CD8-positive, alpha-beta memory T cell (primary cell): ENCODE measurements around the gene DIDO1. TPM values are rescaled to one million over a fixed set of nuclear protein-coding genes. Genes with fewer than 3 reads are reported as not detected.
"Not testable (repeated sequence)": the region's sequence is repeated elsewhere in the genome, so short reads cannot be mapped to it uniquely, and the experiment has no call there.

Source experiments
- CTCF ChIA-PET: fragments of 350-600 bp; sonication (Branson Sonifier 250); formaldehyde crosslinking; loops from one replicate; lab custom pipeline; 2021; ENCODE audit warnings: antibody characterized with exemption; lab: Charles Lee
- POLR2A ChIA-PET: fragments of 350-600 bp; sonication (Branson Sonifier 250); formaldehyde crosslinking; loops from one replicate; lab custom pipeline; 2021; ENCODE audit warnings: antibody characterized with exemption; lab: Charles Lee
- DNase-seq, 5 donors: peaks; one replicate each; pipeline versions ENCODE4 v3.0.0 to v3.0.0-alpha.2; 2020 to 2022; ENCODE audit warnings: mixed read lengths in 1 of 5
- H3K27ac ChIP-seq: one replicate; pipeline ENCODE4 v1.7.0; 2013; ENCODE audit warnings: low read depth, mild to moderate bottlenecking, low read length, moderate library complexity
- H3K27me3 ChIP-seq: 2 replicates; pipeline ENCODE4 v1.7.0; 2013; ENCODE audit warnings: low read length, mild to moderate bottlenecking; ENCODE audit not compliant: insufficient read depth, poor library complexity, severe bottlenecking
- H3K36me3 ChIP-seq: 2 replicates; pipeline ENCODE4 v1.7.0; 2013; ENCODE audit warnings: mild to moderate bottlenecking, low read length, moderate library complexity; ENCODE audit not compliant: insufficient read depth
- H3K4me1 ChIP-seq: 2 replicates; pipeline ENCODE4 v1.7.0; 2013; ENCODE audit warnings: mild to moderate bottlenecking, low read length, moderate library complexity; ENCODE audit not compliant: insufficient read depth
- H3K4me3 ChIP-seq: 2 replicates; pipeline ENCODE4 v1.7.0; 2013; ENCODE audit warnings: mild to moderate bottlenecking, low read length
- H3K9me3 ChIP-seq: 2 replicates; pipeline ENCODE4 v1.7.0; 2013; ENCODE audit warnings: mild to moderate bottlenecking, low read length
- H3K27ac Mint-ChIP-seq, 8 donors: one replicate each; pipeline ENCODE4 v1.8.0; 2020 to 2021; ENCODE audit warnings: mixed read lengths in 8 of 8, mild to moderate bottlenecking in 6 of 8, inconsistent platforms in 3 of 8, moderate library complexity in 3 of 8
- H3K27me3 Mint-ChIP-seq, 2 donors: one replicate each; pipeline ENCODE4 v1.8.0; 2020 to 2021; ENCODE audit warnings: mixed read lengths in 2 of 2, mild to moderate bottlenecking in 1 of 2, moderate library complexity in 1 of 2
- H3K36me3 Mint-ChIP-seq, 3 donors: one replicate each; pipeline ENCODE4 v1.8.0; 2020 to 2021; ENCODE audit warnings: mixed read lengths in 3 of 3, inconsistent platforms in 1 of 3, mild to moderate bottlenecking in 1 of 3
- H3K4me1 Mint-ChIP-seq, 3 donors: one replicate each; pipeline ENCODE4 v1.8.0; 2020 to 2021; ENCODE audit warnings: mixed read lengths in 3 of 3, inconsistent platforms in 1 of 3, mild to moderate bottlenecking in 1 of 3
- H3K4me3 Mint-ChIP-seq, 7 donors: one replicate each; pipeline ENCODE4 v1.8.0; 2020 to 2021; ENCODE audit warnings: mixed read lengths in 7 of 7, mild to moderate bottlenecking in 6 of 7, moderate library complexity in 4 of 7, inconsistent platforms in 2 of 7
- H3K9me3 Mint-ChIP-seq, 5 donors: one replicate each; pipeline ENCODE4 v1.8.0; 2020 to 2022; ENCODE audit warnings: mixed read lengths in 5 of 5, mild to moderate bottlenecking in 3 of 5, moderate library complexity in 2 of 5, inconsistent platforms in 1 of 5
- polyA plus RNA-seq: library from polyadenylated mRNA; unstranded; fragments of 300-500 nt; fragmentation: Illumina TruSeq; gene quantifications from one replicate; pipeline ENCODE4 v1.2.3, GENCODE V29; 2021
- total RNA-seq, 2 experiments: library from RNA; stranded (reverse); gene quantifications; one replicate each; pipeline ENCODE4 v1.2.3, GENCODE V29; 2021

The DIDO1 gene
- total and polyA plus RNA-seq, 3 experiments from 2014 or later = 39.0 to 57.3 (median 55.3) TPM

DNA sequence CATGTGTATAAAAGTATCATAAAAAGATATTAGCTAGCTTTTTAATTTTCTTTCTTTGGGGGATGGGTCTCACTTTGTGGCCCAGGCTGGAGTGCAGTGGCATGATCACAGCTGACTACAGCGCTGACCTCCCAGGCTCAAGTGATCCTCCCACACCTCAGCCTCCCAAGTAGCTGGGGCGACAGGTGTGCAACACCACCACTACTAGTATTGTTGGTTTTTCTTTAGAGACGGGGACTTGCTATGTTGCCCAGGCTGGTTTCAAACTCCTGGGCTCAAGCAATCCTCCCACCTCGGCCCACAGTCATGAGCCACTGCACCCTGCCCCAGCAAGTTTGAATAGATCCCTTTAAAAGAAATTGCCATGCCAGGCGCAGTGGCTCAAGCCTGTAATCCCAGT, 71.2 kb downstream of the DIDO1 start:
- Mint-ChIP-seq H3K36me3 (peaks cover 17 to 37% (median 17%) of the 10 kb centered on the region in 3 donors), H3K27me3 (peaks cover 0 to under 1% of the 10 kb centered on the region in 2 donors), H3K9me3 (no peaks in the 10 kb centered on the region), H3K4me3 (no peak overlapping the region), H3K27ac (peak overlapping the region in 1 of 8 donors; percentile 41), H3K4me1 (peaks cover 2 to 17% (median 11%) of the 10 kb centered on the region in 3 donors)
- H3K36me3 ChIP-seq = peaks cover 3% of the 10 kb centered on the region
- POLR2A ChIA-PET = no interaction called here
- no peaks in the 10 kb centered on the region for H3K9me3 ChIP-seq
- H3K4me1 ChIP-seq = peaks cover 2% of the 10 kb centered on the region
- no peaks in the 10 kb centered on the region for H3K27me3 ChIP-seq
- H3K27ac ChIP-seq = no peak overlapping the region
- CTCF ChIA-PET = interaction anchor here (1.2 kb wide), 1 partner anchor 44 kb away, joined by 3 read pairs; no protein-coding TSS in a partner anchor
- H3K4me3 ChIP-seq = no peak overlapping the region
- no peak for DNase-seq

GRCh38 chr20:62854121-62854520, 72.2 kb downstream of the DIDO1 start:
- Mint-ChIP-seq H3K36me3 (peaks cover 17 to 40% (median 17%) of the 10 kb centered on the region in 3 donors), H3K4me3 (no peak overlapping the region), H3K27ac (no peak overlapping the region), H3K9me3 (no peaks in the 10 kb centered on the region), H3K4me1 (peaks cover 0 to 8% (median 4%) of the 10 kb centered on the region in 3 donors), H3K27me3 (no peaks in the 10 kb centered on the region)
- CTCF ChIA-PET = interaction anchor here (1.2 kb wide), 1 partner anchor 45 kb away, joined by 3 read pairs; no protein-coding TSS in a partner anchor
- Histone ChIP-seq H3K9me3 (no peaks in the 10 kb centered on the region), H3K27me3 (no peaks in the 10 kb centered on the region), H3K4me1 (no peaks in the 10 kb centered on the region), H3K36me3 (peaks cover 3% of the 10 kb centered on the region), H3K4me3 (no peak overlapping the region), H3K27ac (no peak overlapping the region)
- no peak for DNase-seq
- POLR2A ChIA-PET = no interaction called here

DNA sequence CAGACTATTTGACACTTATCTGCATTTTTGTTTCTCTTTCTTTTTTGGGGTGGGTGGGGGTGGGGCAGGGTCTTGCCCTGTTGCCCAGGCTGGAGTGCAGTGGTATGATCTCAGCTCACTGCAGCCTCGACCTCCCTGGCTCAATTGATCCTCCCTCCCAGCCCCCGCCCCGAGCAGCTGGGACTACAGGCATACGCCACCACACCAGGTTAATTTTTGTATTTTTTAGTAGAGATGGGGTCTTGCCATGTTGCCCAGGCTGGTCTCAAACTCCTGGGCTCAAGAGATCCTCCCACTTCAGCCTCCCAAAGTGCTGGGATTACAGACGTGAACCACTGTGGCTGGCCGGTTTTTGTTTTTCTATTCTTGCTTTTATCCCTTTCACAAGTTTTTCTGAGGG, 73.0 kb downstream of the DIDO1 start:
- H3K27me3 ChIP-seq, H3K4me1 Mint-ChIP-seq, DNase-seq, H3K27me3 Mint-ChIP-seq, H3K4me3 Mint-ChIP-seq, H3K36me3 ChIP-seq, H3K27ac ChIP-seq, CTCF ChIA-PET, POLR2A ChIA-PET, H3K4me3 ChIP-seq, H3K27ac Mint-ChIP-seq, H3K9me3 Mint-ChIP-seq, H3K9me3 ChIP-seq, H3K4me1 ChIP-seq: not testable (repeated sequence)
- H3K36me3 Mint-ChIP-seq = peaks cover 17 to 40% (median 17%) of the 10 kb centered on the region in 3 donors

GRCh38 chr20:62852841-62853240, 73.5 kb downstream of the DIDO1 start:
- no peak for DNase-seq
- Mint-ChIP-seq H3K4me1 (no peaks in the 10 kb centered on the region), H3K27ac (no peak overlapping the region), H3K9me3 (no peaks in the 10 kb centered on the region), H3K36me3 (peaks cover 16 to 44% (median 17%) of the 10 kb centered on the region in 3 donors), H3K4me3 (no peak overlapping the region), H3K27me3 (no peaks in the 10 kb centered on the region)
- Histone ChIP-seq H3K27me3 (no peaks in the 10 kb centered on the region), H3K36me3 (peaks cover 3% of the 10 kb centered on the region), H3K4me3 (no peak overlapping the region), H3K9me3 (no peaks in the 10 kb centered on the region), H3K27ac (no peak overlapping the region), H3K4me1 (no peaks in the 10 kb centered on the region)
- CTCF ChIA-PET = no interaction called here
- POLR2A ChIA-PET = no interaction called here

DNA sequence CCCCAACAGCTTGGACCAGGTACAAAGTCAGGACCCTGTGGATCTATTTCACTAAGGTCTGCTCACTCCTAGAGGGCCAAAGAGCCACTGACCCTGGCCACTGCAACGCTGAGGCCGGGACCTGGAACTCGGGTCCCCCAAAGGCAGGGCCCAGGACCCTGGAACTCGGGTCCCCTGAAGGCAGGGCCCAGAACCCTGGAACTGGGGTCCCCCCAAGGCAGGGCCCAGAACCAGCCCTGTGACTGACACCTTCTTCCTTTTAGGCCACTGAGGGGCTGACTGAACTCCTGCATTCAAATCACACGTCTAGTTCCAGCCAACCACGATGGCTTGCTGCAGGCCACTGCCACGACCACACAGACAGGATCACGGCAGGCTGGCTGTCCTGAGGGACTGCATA, 74.1 kb downstream of the DIDO1 start:
- Histone ChIP-seq H3K27me3 (no peaks in the 10 kb centered on the region), H3K27ac (no peak overlapping the region), H3K9me3 (no peaks in the 10 kb centered on the region), H3K36me3 (no peaks in the 10 kb centered on the region), H3K4me1 (no peaks in the 10 kb centered on the region), H3K4me3 (no peak overlapping the region)
- Mint-ChIP-seq H3K36me3 (peaks cover 13 to 43% (median 15%) of the 10 kb centered on the region in 3 donors), H3K4me1 (no peaks in the 10 kb centered on the region), H3K27me3 (peaks cover 0 to 2% of the 10 kb centered on the region in 2 donors), H3K4me3 (no peak overlapping the region), H3K27ac (no peak overlapping the region), H3K9me3 (no peaks in the 10 kb centered on the region)
- DNase-seq = no peak
- ChIA-PET POLR2A (no interaction called here), CTCF (no interaction called here)

GRCh38 chr20:62850333-62850974, 75.9 kb downstream of the DIDO1 start:
- Mint-ChIP-seq H3K4me1 (no peaks in the 10 kb centered on the region), H3K27me3 (peaks cover 0 to 2% of the 10 kb centered on the region in 2 donors), H3K9me3 (no peaks in the 10 kb centered on the region), H3K27ac (peak overlapping the region in 1 of 8 donors; percentile 34), H3K4me3 (no peak overlapping the region), H3K36me3 (peaks cover 9 to 50% (median 11%) of the 10 kb centered on the region in 3 donors)
- no peak overlapping the region for H3K4me3 ChIP-seq
- no peak overlapping the region for H3K27ac ChIP-seq
- ChIA-PET POLR2A (no interaction called here), CTCF (no interaction called here)
- no peaks in the 10 kb centered on the region for H3K27me3 ChIP-seq
- H3K9me3 ChIP-seq = no peaks in the 10 kb centered on the region
- no peaks in the 10 kb centered on the region for H3K36me3 ChIP-seq
- DNase-seq = no peak
- no peaks in the 10 kb centered on the region for H3K4me1 ChIP-seq

DNA sequence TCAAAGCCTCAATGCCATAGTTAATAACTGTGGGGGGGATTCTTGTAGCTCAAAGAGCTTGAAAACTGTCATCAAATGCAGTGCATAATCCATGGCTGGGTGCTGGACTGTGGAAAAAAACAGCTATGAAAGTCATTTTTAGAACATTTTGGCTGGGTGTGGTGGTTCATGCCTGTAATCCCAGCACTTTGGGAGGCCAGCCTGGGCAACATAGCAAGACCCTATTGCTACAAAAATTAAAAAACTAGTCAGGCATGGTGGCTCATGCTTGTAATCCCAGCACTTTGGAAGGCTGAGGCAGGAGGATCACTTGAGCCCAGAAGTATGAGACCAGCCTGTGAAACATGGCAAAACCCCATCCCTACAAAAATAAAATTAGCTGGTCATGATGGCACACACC, 76.9 kb downstream of the DIDO1 start:
- Mint-ChIP-seq H3K27me3 (peaks cover 0 to 2% of the 10 kb centered on the region in 2 donors), H3K36me3 (peaks cover 9 to 48% (median 11%) of the 10 kb centered on the region in 3 donors), H3K4me3 (no peak overlapping the region), H3K9me3 (no peaks in the 10 kb centered on the region), H3K4me1 (no peaks in the 10 kb centered on the region), H3K27ac (no peak overlapping the region)
- POLR2A ChIA-PET = no interaction called here
- no peak for DNase-seq
- Histone ChIP-seq H3K4me1 (no peaks in the 10 kb centered on the region), H3K27ac (no peak overlapping the region), H3K9me3 (no peaks in the 10 kb centered on the region), H3K4me3 (no peak overlapping the region), H3K36me3 (no peaks in the 10 kb centered on the region), H3K27me3 (no peaks in the 10 kb centered on the region)
- CTCF ChIA-PET = no interaction called here

- H3K4me1 ChIP-seq, H3K9me3 Mint-ChIP-seq, H3K9me3 ChIP-seq, H3K27me3 ChIP-seq, H3K36me3 ChIP-seq, H3K4me3 ChIP-seq, POLR2A ChIA-PET, CTCF ChIA-PET, H3K4me3 Mint-ChIP-seq, DNase-seq, H3K27ac ChIP-seq, H3K4me1 Mint-ChIP-seq, H3K27me3 Mint-ChIP-seq: not testable (repeated sequence)
- Mint-ChIP-seq H3K36me3 (peaks cover 8 to 46% (median 9%) of the 10 kb centered on the region in 3 donors), H3K27ac (peak overlapping the region in 2 of 8 donors; percentile 23 to 27)
These were observed 77.4 kb downstream of the DIDO1 start for GRCh38 chr20:62848917-62849316.
